GM23338 (cell line): ENCODE results near the gene APBB1IP. TPM values are rescaled to one million over a fixed set of nuclear protein-coding genes. Genes with fewer than 3 reads are reported as not detected.
A peak's percentile ranks its signal among the peaks of the same experiment; 100 is the strongest.
"Not testable (repeated sequence)": the region's sequence is repeated elsewhere in the genome, so short reads cannot be mapped to it uniquely, and the experiment has no call there.

Experiments
- ATAC-seq: fragments of 200-7000 bp; cut with Tn5 transposase; 3 replicates; pipeline ENCODE4 v1.9.1; 2020
- DNase-seq: peaks from one replicate; pipeline ENCODE4 v3.0.0-alpha.2; 2015; ENCODE audit warnings: low spot score
- H2AFZ ChIP-seq: fragments of 200-600 bp; sonication (generic); 2 replicates; pipeline ENCODE4 v1.8.0; 2016; ENCODE audit warnings: antibody characterized with exemption, mild to moderate bottlenecking, moderate library complexity
- H3F3A ChIP-seq: fragments of 200-600 bp; sonication (generic); replicated peaks from 2 replicates; pipeline ENCODE4 v1.8.0; 2017; ENCODE audit warnings: antibody characterized with exemption, mixed run types, low read depth
- H3K27ac ChIP-seq: fragments of 200-600 bp; sonication (generic); 2 replicates; pipeline ENCODE4 v1.6.1; 2016; ENCODE audit warnings: low read depth
- H3K27me3 ChIP-seq: fragments of 200-600 bp; sonication (generic); 2 replicates; pipeline ENCODE4 v1.8.0; 2016; ENCODE audit warnings: mild to moderate bottlenecking, mixed run types, moderate library complexity; ENCODE audit not compliant: insufficient read depth
- H3K36me3 ChIP-seq: fragments of 200-600 bp; sonication (generic); 2 replicates; pipeline ENCODE4 v1.8.0; 2016; ENCODE audit warnings: mild to moderate bottlenecking; ENCODE audit not compliant: insufficient read depth
- H3K4me1 ChIP-seq: fragments of 200-600 bp; sonication (generic); 2 replicates; pipeline ENCODE4 v1.8.0; 2016; ENCODE audit warnings: mild to moderate bottlenecking, moderate library complexity; ENCODE audit not compliant: insufficient read depth
- H3K4me2 ChIP-seq: fragments of 200-600 bp; sonication (generic); 2 replicates; pipeline ENCODE4 v1.7.1; 2017; ENCODE audit warnings: mixed run types
- H3K4me3 ChIP-seq: fragments of 200-600 bp; sonication (generic); 2 replicates; pipeline ENCODE4 v1.6.1; 2016; ENCODE audit warnings: mixed run types
- H3K79me2 ChIP-seq: fragments of 200-600 bp; sonication (generic); replicated peaks from 2 replicates; pipeline ENCODE4 v1.8.0; 2017; ENCODE audit warnings: mild to moderate bottlenecking; ENCODE audit not compliant: insufficient read depth
- H3K9me2 ChIP-seq: fragments of 200-600 bp; sonication (generic); 2 replicates; pipeline ENCODE4 v1.8.0; 2017; ENCODE audit not compliant: insufficient read depth
- H4K20me1 ChIP-seq: fragments of 200-600 bp; sonication (generic); replicated peaks from 2 replicates; pipeline ENCODE4 v1.8.0; 2017; ENCODE audit warnings: mild to moderate bottlenecking; ENCODE audit not compliant: insufficient read depth
- H3K27ac Mint-ChIP-seq: 2 replicates; pipeline ENCODE4 v1.8.0; 2020; ENCODE audit warnings: inconsistent platforms, mild to moderate bottlenecking, moderate library complexity, mixed read lengths
- H3K27me3 Mint-ChIP-seq: 3 replicates; pipeline ENCODE4 v1.8.0; 2022; ENCODE audit warnings: low read depth, mild to moderate bottlenecking, moderate library complexity, mixed read lengths, inconsistent platforms; ENCODE audit not compliant: insufficient read depth, poor library complexity
- H3K36me3 Mint-ChIP-seq: 3 replicates; pipeline ENCODE4 v1.8.0; 2021; ENCODE audit warnings: low read depth, mild to moderate bottlenecking, inconsistent platforms, moderate library complexity, mixed read lengths
- H3K4me1 Mint-ChIP-seq: 3 replicates; pipeline ENCODE4 v1.8.0; 2020; ENCODE audit warnings: mild to moderate bottlenecking, inconsistent platforms, mixed read lengths
- H3K4me3 Mint-ChIP-seq: 3 replicates; pipeline ENCODE4 v1.8.0; 2021; ENCODE audit warnings: moderate library complexity, mild to moderate bottlenecking, inconsistent platforms, mixed read lengths
- H3K9me3 Mint-ChIP-seq: 3 replicates; pipeline ENCODE4 v1.8.0; 2020; ENCODE audit warnings: moderate library complexity, mild to moderate bottlenecking, inconsistent platforms, mixed read lengths
- CREB1 ChIP-seq: fragments of 250-450 bp; sonication (Bioruptor Pico); IDR thresholded peaks from 2 replicates; pipeline ENCODE4 v1.5.0; 2020; ENCODE audit warnings: low read depth, mild to moderate bottlenecking, moderate library complexity
- CTCF ChIP-seq, 2 experiments: fragments of 200-600 bp in 1 of 2; sonication (generic) in 1 of 2; conservative IDR thresholded peaks; 2 replicates each; pipeline versions ENCODE4 v1.5.1 to v1.6.1; 2016 to 2017; ENCODE audit warnings: antibody characterized with exemption in 2 of 2, low read depth in 2 of 2, mild to moderate bottlenecking in 2 of 2, moderate library complexity in 1 of 2
- ETS1 ChIP-seq: IDR thresholded peaks from 2 replicates; pipeline ENCODE4 v1.6.1; 2016; ENCODE audit warnings: antibody characterized with exemption
- EZH2 ChIP-seq: fragments of 200-600 bp; sonication (generic); IDR thresholded peaks from one replicate; pipeline ENCODE4 v1.8.0; 2017; ENCODE audit warnings: antibody characterized with exemption, mild to moderate bottlenecking, low read depth; ENCODE audit not compliant: unreplicated experiment
- JUNB ChIP-seq: IDR thresholded peaks from one replicate; pipeline ENCODE4 v1.6.1; 2016; ENCODE audit warnings: antibody characterized with exemption; ENCODE audit not compliant: unreplicated experiment
- NANOG ChIP-seq: IDR thresholded peaks from 2 replicates; pipeline ENCODE4 v1.6.1; 2016; ENCODE audit warnings: antibody characterized with exemption, borderline replicate concordance
- STAT1 ChIP-seq: IDR thresholded peaks from one replicate; pipeline ENCODE4 v1.6.1; 2016; ENCODE audit warnings: antibody characterized with exemption; ENCODE audit not compliant: unreplicated experiment
- ZNF114 ChIP-seq: fragments of 250-450 bp; sonication (Bioruptor Pico); IDR thresholded peaks from 2 replicates; pipeline ENCODE4 v1.5.0; 2020; ENCODE audit warnings: mild to moderate bottlenecking, moderate library complexity
- ZNF462 ChIP-seq: fragments of 250-450 bp; sonication (Bioruptor Pico); IDR thresholded peaks from 2 replicates; pipeline ENCODE4 v1.5.0; 2020; ENCODE audit warnings: mild to moderate bottlenecking, moderate library complexity
- polyA plus RNA-seq: library from polyadenylated mRNA; unstranded; fragments of >200 nt; fragmentation: Nextera tagmentation; extraction: Ambion mirVana; gene quantifications from 2 replicates; pipeline ENCODE4 v1.2.1, GENCODE V29; 2016
- total RNA-seq: library from RNA; depleted of rRNA; stranded (reverse); fragments of >200 nt; shearing (Covaris generic); gene quantifications from 2 replicates; pipeline ENCODE4 v1.2.3, GENCODE V29; 2014

Gene APBB1IP
- total and polyA plus RNA-seq, 2 experiments from 2014 or later = 0.14 to 0.16 TPM

- H3K36me3 Mint-ChIP-seq = no peaks in the 10 kb centered on the region
- Histone ChIP-seq H3K79me2 (no peaks in the 10 kb centered on the region), H3K4me3 (no peak overlapping the region), H3K36me3 (no peaks in the 10 kb centered on the region), H2AFZ (peak overlapping the region; percentile 77; the same call in 1 of the 2 replicates), H3K4me1 (no peaks in the 10 kb centered on the region), H3K27me3 (no peaks in the 10 kb centered on the region), H3K4me2 (no peak overlapping the region), H4K20me1 (no peaks in the 10 kb centered on the region), H3K9me2 (no peaks in the 10 kb centered on the region), H3F3A (no peaks in the 10 kb centered on the region), H3K27ac (no peak overlapping the region)
- H3K4me3 Mint-ChIP-seq = no peak overlapping the region
- H3K9me3 Mint-ChIP-seq = no peaks in the 10 kb centered on the region
- H3K4me1 Mint-ChIP-seq = no peaks in the 10 kb centered on the region
- TF ChIP-seq ZNF462 (CRISPR knock-in tag) (no peak), STAT1 (no peak), CREB1 (CRISPR knock-in tag) (no peak), NANOG (no peak), EZH2 (no peak), ETS1 (no peak), CTCF (conservative IDR thresholded peaks at IDR 0.05; ENCODE audit: low read depth in 2 of 2) (peak; percentile 52 to 68), JUNB (no peak), ZNF114 (no peak)
- DNase-seq = peak; percentile 66
- no peaks in the 10 kb centered on the region for H3K27me3 Mint-ChIP-seq
- peak; percentile 86 for ATAC-seq
- no peak overlapping the region for H3K27ac Mint-ChIP-seq
Measured at GRCh38 chr10:26503911-26504310, 65.8 kb downstream of the APBB1IP start.

- H3K79me2 ChIP-seq, H3K27me3 ChIP-seq, ATAC-seq: not testable (repeated sequence)
Measured at GRCh38 chr10:26504429-26504828, 66.3 kb downstream of the APBB1IP start.

More at GRCh38 chr10:26504429-26504828, 66.3 kb downstream of the APBB1IP start:
- H3K4me1 ChIP-seq, DNase-seq, H3K4me3 ChIP-seq, H3K27me3 Mint-ChIP-seq, H3K27ac ChIP-seq, H2AFZ ChIP-seq, H3K27ac Mint-ChIP-seq, H3K9me2 ChIP-seq, H3K4me3 Mint-ChIP-seq, H4K20me1 ChIP-seq, H3K4me1 Mint-ChIP-seq, H3K9me3 Mint-ChIP-seq, H3K4me2 ChIP-seq, H3K36me3 Mint-ChIP-seq, H3K36me3 ChIP-seq, H3F3A ChIP-seq: not testable (repeated sequence)
